Glomerular visceral epithelial cell (primary cell): ENCODE data around the gene TMEM176A.
"Not testable (repeated sequence)": the region's sequence is repeated elsewhere in the genome, so short reads cannot be mapped to it uniquely, and the experiment has no call there.

ENCODE experiments used
- DNase-seq: peaks from one replicate; pipeline ENCODE4 v3.0.0-alpha.2; 2016; ENCODE audit errors: extremely low spot score

Gene TMEM176A

GRCh38 chr7:150788474-150789269 lies 11.9 kb upstream of the TMEM176A start:
- DNase-seq: no peak

GRCh38 chr7:150790416-150791075 lies 10.0 kb upstream of the TMEM176A start:
- no peak for DNase-seq

DNA sequence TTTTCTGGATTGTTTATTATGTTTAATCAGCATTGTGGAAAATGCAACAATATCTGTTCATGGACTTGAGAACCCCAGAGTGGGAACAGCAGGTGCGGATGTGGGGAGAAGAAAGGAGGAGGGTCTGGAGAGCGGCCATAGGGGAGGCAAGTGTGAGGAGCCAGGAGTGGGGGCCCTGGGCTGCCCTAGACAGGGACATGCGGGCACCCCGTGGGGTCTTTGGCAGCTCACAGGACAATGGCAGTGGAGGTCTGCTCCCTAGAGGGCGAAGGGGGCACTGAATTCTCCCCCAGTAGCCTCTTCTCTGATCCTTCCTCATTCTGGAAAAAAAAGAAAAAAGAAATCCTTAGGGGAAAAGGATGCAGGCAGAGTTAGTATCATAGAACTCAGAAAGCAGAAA lies 9.3 kb upstream of the TMEM176A start:
- DNase-seq: no peak

- no peak for DNase-seq
Measured at GRCh38 chr7:150791746-150792452, 8.7 kb upstream of the TMEM176A start.

GRCh38 chr7:150793569-150794238 lies 6.9 kb upstream of the TMEM176A start:
- no peak for DNase-seq

DNA sequence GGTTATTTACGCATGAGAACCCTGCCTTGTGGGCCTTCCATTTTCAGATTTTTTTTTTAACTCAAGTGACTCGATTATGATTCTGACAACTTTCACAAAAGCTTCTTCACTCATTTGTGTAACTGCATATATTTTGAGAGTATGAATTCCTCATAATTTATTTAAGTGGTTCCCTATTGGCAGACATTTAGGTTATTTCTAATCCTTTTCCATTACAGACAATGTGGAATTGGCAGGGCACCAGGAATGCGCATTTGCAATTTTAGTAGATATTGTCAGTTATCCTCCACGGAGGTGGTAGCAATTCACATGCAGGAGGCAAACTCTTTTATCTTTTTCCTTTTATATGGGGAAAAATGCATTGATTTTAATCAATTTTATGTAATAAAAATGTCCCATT lies 2.9 kb upstream of the TMEM176A start:
- DNase-seq: no peak

GRCh38 chr7:150799156-150799555 lies 1.4 kb upstream of the TMEM176A start:
- DNase-seq: no peak

GRCh38 chr7:150799741-150800580 lies 608 bp upstream of the TMEM176A start, which contains the start of gene TMEM176B:
Gene TMEM176B (minus strand): TSS chr7:150800364. CDS start chr7:150796569, 3,795 bp downstream.
- DNase-seq: no peak

- no peak for DNase-seq
Measured at GRCh38 chr7:150801242-150801945, 825 bp downstream of the TMEM176A start.

DNA sequence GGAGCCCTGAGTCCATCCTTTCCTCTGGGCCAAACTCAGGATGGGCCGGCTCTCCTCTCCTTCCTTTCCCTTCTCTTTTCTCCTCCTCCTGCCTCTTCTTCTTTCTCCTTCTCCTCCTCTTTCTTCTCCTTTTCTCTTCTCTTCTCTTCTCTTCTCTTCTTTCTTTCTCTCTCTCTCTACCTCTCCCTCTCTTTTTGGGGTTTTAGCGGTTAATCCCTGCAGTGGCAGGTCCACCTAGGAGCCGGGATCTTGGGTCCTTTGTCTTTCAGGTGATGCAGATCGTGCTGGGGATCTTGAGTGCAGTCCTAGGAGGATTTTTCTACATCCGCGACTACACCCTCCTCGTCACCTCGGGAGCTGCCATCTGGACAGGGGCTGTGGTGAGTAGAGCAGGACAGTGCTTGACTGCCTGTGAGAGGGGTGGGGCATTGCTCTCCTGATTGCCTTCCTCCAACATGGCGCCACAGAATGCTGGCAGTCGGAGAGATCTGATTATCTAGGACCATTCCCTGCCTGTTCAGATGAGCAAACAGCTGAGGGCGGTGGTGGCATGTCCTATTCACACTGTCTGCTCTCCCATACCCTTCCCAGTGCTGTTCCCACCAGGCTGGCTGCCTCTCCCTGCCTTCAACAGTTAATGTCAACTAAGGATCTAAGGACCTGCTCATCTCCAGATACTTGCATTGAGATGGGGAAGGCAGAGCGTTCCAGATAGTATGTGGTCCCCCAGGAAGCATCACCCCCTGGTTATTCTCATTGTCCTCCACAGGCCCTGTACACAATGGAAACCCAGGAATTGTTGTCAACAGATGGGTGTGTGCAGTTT lies 1.6 kb downstream of the TMEM176A start:
- DNase-seq: no peak

DNA sequence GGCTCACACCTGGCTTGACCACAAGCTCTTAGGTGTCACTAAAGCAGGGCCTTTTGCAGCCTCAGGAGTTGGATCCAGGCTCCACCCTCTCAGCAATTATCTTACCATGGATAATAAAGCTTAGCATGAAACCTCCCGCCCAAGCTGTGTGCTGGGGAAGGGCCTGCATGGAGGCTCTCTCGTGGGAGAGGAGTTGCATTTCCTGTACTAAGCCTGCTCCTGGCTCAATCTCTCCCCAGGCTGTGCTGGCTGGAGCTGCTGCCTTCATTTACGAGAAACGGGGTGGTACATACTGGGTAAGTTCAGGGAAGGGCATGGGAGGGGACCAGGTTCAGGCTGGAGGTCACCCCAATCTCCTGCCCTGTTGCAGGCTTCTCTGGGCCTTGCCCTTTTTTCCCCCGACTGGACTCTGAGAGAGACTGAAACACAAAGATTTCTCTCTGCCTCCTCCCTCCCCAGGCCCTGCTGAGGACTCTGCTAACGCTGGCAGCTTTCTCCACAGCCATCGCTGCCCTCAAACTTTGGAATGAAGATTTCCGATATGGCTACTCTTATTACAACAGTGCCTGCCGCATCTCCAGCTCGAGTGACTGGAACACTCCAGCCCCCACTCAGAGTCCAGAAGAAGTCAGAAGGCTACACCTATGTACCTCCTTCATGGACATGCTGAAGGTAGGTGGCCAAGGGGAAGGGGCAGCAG lies 2.7 kb downstream of the TMEM176A start:
- no peak for DNase-seq

GRCh38 chr7:150804802-150805201 lies 4.2 kb downstream of the TMEM176A start:
- DNase-seq: no peak

- DNase-seq: no peak
Measured at GRCh38 chr7:150805864-150806263, 5.3 kb downstream of the TMEM176A start.

- no peak for DNase-seq
Measured at GRCh38 chr7:150806454-150806853, 5.9 kb downstream of the TMEM176A start.

DNA sequence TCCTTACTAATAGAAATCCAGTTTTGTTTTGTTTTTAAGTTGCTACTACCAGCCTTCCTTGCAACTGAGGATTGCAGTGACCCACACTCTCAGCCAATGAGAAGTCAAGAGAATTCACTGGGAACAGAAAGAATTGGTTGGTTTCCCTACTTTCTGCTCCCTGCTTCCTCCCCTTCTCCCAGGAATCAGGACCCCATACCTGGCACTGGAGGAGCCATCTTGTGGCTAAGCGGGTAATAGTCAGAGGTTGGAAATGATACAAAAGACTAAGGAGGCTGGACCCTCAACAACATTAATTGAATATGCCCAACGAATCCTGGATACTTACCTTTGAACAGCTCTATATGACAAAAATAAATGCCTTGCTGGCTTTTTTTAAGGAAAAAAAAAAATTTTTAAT lies 6.3 kb downstream of the TMEM176A start:
- no peak for DNase-seq

GRCh38 chr7:150807616-150808438 lies 7.3 kb downstream of the TMEM176A start:
- DNase-seq: not testable (repeated sequence)

DNA sequence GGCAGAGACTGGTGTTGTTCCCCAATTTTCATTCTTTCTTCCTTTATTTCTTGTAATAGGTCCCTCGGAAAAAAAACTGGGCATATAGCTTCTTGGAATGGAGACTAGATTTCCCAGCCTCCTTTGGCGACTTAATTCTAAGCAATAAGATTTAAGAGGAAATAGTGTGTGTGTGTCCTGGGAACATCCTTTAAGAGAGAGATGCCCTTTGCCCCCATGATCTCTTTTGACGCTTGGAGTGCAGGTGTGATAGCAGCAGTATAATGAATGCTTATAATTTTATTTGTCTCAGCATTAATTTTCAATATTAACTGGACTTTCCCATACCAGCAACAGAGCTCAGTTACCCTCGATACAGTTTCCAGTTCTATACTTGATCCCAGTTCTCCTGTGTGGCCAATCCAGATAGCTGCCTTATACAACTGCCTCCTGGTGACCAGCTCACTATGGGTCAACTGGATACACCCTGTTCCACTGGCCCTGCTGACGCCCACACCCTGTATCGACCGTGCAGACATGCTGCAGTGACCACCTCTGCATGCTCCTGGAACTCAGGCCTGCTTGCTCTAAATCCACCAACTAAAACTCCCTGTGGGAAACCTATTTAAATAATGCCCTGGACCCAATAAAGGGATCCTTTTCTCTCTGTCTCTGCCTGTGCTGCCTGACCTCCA lies 13.9 kb downstream of the TMEM176A start:
- DNase-seq: no peak

DNA sequence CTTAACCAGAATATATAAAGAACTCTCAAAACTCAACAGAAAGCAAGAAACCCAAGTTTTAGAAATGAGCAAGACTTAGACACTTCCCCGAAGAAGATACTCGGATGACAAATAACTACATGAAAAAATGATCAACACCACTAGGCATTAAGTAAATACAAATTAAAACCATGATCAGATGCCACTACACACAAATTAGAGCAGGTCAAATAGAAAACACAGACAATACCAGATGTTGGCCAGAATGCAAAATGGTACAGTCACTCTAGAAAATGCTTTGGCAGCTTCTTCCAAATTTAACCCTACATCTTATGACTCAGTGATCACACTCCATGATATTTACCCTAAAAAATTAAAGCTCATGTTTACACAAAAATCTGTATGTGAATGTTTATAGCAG lies 18.4 kb downstream of the TMEM176A start:
- DNase-seq: no peak
